K562 (cell line): Measurements from ENCODE around the gene RGL2. TPM values are rescaled to one million over a fixed set of nuclear protein-coding genes. Genes with fewer than 3 reads are reported as not detected.

Experiments used
- ARID2 ChIP-seq: fragments of 450-650 bp; IDR thresholded peaks from 2 replicates; pipeline ENCODE4 v1.6.1; 2017; ENCODE audit warnings: antibody characterized with exemption, mild to moderate bottlenecking
- CREBBP ChIP-seq: IDR thresholded peaks from one replicate; pipeline ENCODE4 v1.6.1; 2012; ENCODE audit warnings: low read depth, mild to moderate bottlenecking, control low read depth, inconsistent platforms, low read length
- GTF2F1 ChIP-seq: IDR thresholded peaks from 2 replicates; pipeline ENCODE4 v1.6.1; 2011; ENCODE audit warnings: low read depth, low read length, improper control_type of control experiment
- HDAC2 ChIP-seq: fragments of 450-650 bp; IDR thresholded peaks from 2 replicates; pipeline ENCODE4 v1.6.1; 2016; ENCODE audit warnings: mild to moderate bottlenecking
- JUNB ChIP-seq: fragments of 450-650 bp; formaldehyde crosslinking; conservative IDR thresholded peaks from 2 replicates; pipeline ENCODE4 v1.4.0; 2020; ENCODE audit warnings: mild to moderate bottlenecking
- NCOR1 ChIP-seq: fragments of 450-650 bp; IDR thresholded peaks from 2 replicates; pipeline ENCODE4 v1.6.1; 2016; ENCODE audit warnings: mild to moderate bottlenecking, moderate library complexity
- NFRKB ChIP-seq: fragments of 450-650 bp; IDR thresholded peaks from 2 replicates; pipeline ENCODE4 v1.6.1; 2016; ENCODE audit warnings: low read depth
- NR2C2 ChIP-seq, 2 experiments: fragments of 200-800 bp in 1 of 2; sonication (Bioruptor generic) in 1 of 2; sonication (generic) in 1 of 2; formaldehyde crosslinking in 1 of 2; IDR thresholded peaks; 2 replicates each; pipeline versions ENCODE4 v1.6.1 to v1.8.0; 2016 to 2022; ENCODE audit warnings: mild to moderate bottlenecking in 1 of 2, missing compliant biosample characterization in 1 of 2, missing genetic modification characterization in 1 of 2, missing genetic modification reagents in 1 of 2
- NUFIP1 ChIP-seq: fragments of 450-650 bp; IDR thresholded peaks from 2 replicates; pipeline ENCODE4 v1.6.1; 2018; ENCODE audit not compliant: partially characterized antibody
- POLR2A ChIP-seq: fragments of 450-650 bp; conservative IDR thresholded peaks from 2 replicates; pipeline ENCODE4 v1.6.1; 2016
- PURB ChIP-seq: sonication (generic); formaldehyde crosslinking; IDR thresholded peaks from 2 replicates; pipeline ENCODE4 v1.9.0; 2021; ENCODE audit warnings: low read depth, mild to moderate bottlenecking, missing genetic modification reagents
- RBM34 ChIP-seq: fragments of 200-400 bp; formaldehyde crosslinking; IDR thresholded peaks from 2 replicates; pipeline ENCODE4 v1.6.1; 2018; ENCODE audit warnings: low read length, borderline replicate concordance; ENCODE audit not compliant: insufficient read depth
- SMARCB1 ChIP-seq: IDR thresholded peaks from 2 replicates; pipeline ENCODE4 v1.6.1; 2011; ENCODE audit warnings: improper control_type of control experiment, low read depth; ENCODE audit not compliant: insufficient read length
- TGIF2 ChIP-seq: sonication (generic); formaldehyde crosslinking; IDR thresholded peaks from 2 replicates; pipeline ENCODE4 v1.8.1; 2022; ENCODE audit warnings: mild to moderate bottlenecking, missing genetic modification reagents, moderate library complexity
- ZFX ChIP-seq: sonication (generic); formaldehyde crosslinking; IDR thresholded peaks from 2 replicates; pipeline ENCODE4 v1.8.0; 2022; ENCODE audit warnings: mild to moderate bottlenecking, missing genetic modification reagents, moderate library complexity
- ZNF197 ChIP-seq: fragments of 200-800 bp; sonication (Bioruptor generic); IDR thresholded peaks from 2 replicates; pipeline ENCODE4 v1.6.1; 2016; ENCODE audit warnings: low read depth, missing genetic modification characterization, missing compliant biosample characterization
- ZNF507 ChIP-seq: conservative IDR thresholded peaks from 2 replicates; pipeline ENCODE4 v1.6.1; 2017; ENCODE audit warnings: missing genetic modification characterization, missing compliant biosample characterization
- polyA plus RNA-seq, 8 experiments: library from polyadenylated mRNA; depleted of rRNA in 4 of 8; stranded (reverse) in 5 of 8; unstranded in 3 of 8; fragments of >200 nt; fragmentation: Nextera tagmentation in 2 of 8; fragmentation: Illumina TruSeq in 1 of 8; extraction: Ambion mirVana in 2 of 8; extraction: Trizol in 1 of 8; gene quantifications; 2 replicates each; pipeline versions ENCODE4 v1.2.1 to v1.2.3, GENCODE V29; 2011 to 2014; ENCODE audit warnings: inconsistent platforms in 1 of 8, missing spikeins in 1 of 8
- total RNA-seq, 7 experiments: library from RNA; depleted of rRNA in 6 of 7; stranded (reverse); fragments of >200 nt in 6 of 7; fragmentation: Illumina TruSeq in 2 of 7; extraction: Trizol in 2 of 7; gene quantifications; 2 replicates each; pipeline versions ENCODE4 v1.2.1 to v1.2.3, GENCODE V29; 2011 to 2021; ENCODE audit warnings: low replicate concordance in 1 of 7
- TF ChIP-seq, protein P1 (sequence below): fragments of 250-450 bp; sonication (Bioruptor Pico); IDR thresholded peaks from 2 replicates; pipeline ENCODE4 v1.8.0; 2022; ENCODE audit warnings: inconsistent platforms
- TF ChIP-seq, protein P2 (sequence below): IDR thresholded peaks from 3 replicates; pipeline ENCODE4 v1.6.1; 2011; ENCODE audit warnings: borderline replicate concordance, mild to moderate bottlenecking; ENCODE audit not compliant: insufficient read length, insufficient read depth
- TF ChIP-seq, protein P3 (sequence below): sonication (generic); formaldehyde crosslinking; IDR thresholded peaks from 2 replicates; pipeline ENCODE4 v1.8.0; 2022; ENCODE audit warnings: missing genetic modification reagents, mild to moderate bottlenecking, borderline replicate concordance
- TF ChIP-seq, protein P4 (sequence below): fragments of 450-650 bp; formaldehyde crosslinking; IDR thresholded peaks from 2 replicates; pipeline ENCODE4 v1.4.0; 2022; ENCODE audit warnings: mild to moderate bottlenecking, moderate library complexity
- TF ChIP-seq, protein P5 (sequence below): sonication (generic); formaldehyde crosslinking; IDR thresholded peaks from 2 replicates; pipeline ENCODE4 v1.8.0; 2022; ENCODE audit warnings: mild to moderate bottlenecking, missing genetic modification reagents

The RGL2 gene
- total and polyA plus RNA-seq, 9 of the 15 experiments (the other 6 are each of a cell fraction or from before 2014, with no cell fraction given): 1.8 to 57.1 (median 19.5) TPM

DNA sequence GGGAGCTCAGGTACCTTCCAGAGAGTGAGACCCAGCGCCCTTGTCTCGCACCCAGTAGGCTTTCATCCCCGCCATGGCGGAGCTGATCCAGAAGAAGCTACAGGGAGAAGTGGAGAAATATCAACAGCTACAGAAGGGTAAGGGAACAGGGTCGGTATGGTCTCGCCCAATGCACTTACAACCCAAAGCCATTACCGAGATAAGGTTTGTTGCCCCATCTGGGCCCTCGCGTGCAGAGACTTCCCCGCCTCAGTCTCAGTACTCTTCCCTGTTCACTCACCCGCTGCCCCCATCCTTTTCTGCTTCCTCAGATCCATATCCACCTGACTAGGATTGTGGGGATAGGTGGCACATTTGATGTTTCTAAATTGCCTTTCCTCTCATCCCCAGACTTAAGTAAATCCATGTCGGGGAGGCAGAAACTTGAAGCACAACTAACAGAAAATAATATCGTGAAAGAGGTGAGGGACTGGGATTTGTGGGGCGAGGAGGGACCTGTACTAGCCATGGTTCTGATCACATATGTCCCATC, 8.9 kb downstream of the RGL2 start (continued):
- TF ChIP-seq PURB (no peak), NR2C2 (CRISPR knock-in tag; IDR thresholded peaks at IDR 0.05) (no peak), NR2C2 (tag; IDR thresholded peaks at IDR 0.05) (peak; percentile 94; the same call in 1 of the 2 replicates), NFRKB (0 out of 2 replicates have a peak, but pooled peaks have one; percentile 68), HDAC2 (0 out of 2 replicates have a peak, but pooled peaks have one; percentile 2), TGIF2 (no peak), CREBBP (no peak), JUNB (CRISPR knock-in tag) (no peak), SMARCB1 (no peak), ZNF507 (tag) (no peak), ZFX (CRISPR knock-in tag) (peak; percentile 38; the same call in 1 of the 2 replicates), RBM34 (no peak), POLR2A (peak; percentile 2; the same call in 1 of the 2 replicates), ZNF197 (CRISPR knock-in tag) (no peak), GTF2F1 (no peak), ARID2 (no peak), NUFIP1 (no peak), NCOR1 (no peak)
- TF ChIP-seq, protein P1, sequence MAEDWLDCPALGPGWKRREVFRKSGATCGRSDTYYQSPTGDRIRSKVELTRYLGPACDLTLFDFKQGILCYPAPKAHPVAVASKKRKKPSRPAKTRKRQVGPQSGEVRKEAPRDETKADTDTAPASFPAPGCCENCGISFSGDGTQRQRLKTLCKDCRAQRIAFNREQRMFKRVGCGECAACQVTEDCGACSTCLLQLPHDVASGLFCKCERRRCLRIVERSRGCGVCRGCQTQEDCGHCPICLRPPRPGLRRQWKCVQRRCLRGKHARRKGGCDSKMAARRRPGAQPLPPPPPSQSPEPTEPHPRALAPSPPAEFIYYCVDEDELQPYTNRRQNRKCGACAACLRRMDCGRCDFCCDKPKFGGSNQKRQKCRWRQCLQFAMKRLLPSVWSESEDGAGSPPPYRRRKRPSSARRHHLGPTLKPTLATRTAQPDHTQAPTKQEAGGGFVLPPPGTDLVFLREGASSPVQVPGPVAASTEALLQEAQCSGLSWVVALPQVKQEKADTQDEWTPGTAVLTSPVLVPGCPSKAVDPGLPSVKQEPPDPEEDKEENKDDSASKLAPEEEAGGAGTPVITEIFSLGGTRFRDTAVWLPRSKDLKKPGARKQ: no peak
- TF ChIP-seq, protein P2, sequence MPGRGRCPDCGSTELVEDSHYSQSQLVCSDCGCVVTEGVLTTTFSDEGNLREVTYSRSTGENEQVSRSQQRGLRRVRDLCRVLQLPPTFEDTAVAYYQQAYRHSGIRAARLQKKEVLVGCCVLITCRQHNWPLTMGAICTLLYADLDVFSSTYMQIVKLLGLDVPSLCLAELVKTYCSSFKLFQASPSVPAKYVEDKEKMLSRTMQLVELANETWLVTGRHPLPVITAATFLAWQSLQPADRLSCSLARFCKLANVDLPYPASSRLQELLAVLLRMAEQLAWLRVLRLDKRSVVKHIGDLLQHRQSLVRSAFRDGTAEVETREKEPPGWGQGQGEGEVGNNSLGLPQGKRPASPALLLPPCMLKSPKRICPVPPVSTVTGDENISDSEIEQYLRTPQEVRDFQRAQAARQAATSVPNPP: no peak
- TF ChIP-seq, protein P3, sequence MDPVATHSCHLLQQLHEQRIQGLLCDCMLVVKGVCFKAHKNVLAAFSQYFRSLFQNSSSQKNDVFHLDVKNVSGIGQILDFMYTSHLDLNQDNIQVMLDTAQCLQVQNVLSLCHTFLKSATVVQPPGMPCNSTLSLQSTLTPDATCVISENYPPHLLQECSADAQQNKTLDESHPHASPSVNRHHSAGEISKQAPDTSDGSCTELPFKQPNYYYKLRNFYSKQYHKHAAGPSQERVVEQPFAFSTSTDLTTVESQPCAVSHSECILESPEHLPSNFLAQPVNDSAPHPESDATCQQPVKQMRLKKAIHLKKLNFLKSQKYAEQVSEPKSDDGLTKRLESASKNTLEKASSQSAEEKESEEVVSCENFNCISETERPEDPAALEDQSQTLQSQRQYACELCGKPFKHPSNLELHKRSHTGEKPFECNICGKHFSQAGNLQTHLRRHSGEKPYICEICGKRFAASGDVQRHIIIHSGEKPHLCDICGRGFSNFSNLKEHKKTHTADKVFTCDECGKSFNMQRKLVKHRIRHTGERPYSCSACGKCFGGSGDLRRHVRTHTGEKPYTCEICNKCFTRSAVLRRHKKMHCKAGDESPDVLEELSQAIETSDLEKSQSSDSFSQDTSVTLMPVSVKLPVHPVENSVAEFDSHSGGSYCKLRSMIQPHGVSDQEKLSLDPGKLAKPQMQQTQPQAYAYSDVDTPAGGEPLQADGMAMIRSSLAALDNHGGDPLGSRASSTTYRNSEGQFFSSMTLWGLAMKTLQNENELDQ (CRISPR knock-in tag): 0 out of 2 replicates have a peak, but pooled peaks have one; percentile 20
- TF ChIP-seq, protein P4, sequence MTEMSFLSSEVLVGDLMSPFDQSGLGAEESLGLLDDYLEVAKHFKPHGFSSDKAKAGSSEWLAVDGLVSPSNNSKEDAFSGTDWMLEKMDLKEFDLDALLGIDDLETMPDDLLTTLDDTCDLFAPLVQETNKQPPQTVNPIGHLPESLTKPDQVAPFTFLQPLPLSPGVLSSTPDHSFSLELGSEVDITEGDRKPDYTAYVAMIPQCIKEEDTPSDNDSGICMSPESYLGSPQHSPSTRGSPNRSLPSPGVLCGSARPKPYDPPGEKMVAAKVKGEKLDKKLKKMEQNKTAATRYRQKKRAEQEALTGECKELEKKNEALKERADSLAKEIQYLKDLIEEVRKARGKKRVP (CRISPR knock-in tag): 0 out of 2 replicates have a peak, but pooled peaks have one; percentile 3
- TF ChIP-seq, protein P5, sequence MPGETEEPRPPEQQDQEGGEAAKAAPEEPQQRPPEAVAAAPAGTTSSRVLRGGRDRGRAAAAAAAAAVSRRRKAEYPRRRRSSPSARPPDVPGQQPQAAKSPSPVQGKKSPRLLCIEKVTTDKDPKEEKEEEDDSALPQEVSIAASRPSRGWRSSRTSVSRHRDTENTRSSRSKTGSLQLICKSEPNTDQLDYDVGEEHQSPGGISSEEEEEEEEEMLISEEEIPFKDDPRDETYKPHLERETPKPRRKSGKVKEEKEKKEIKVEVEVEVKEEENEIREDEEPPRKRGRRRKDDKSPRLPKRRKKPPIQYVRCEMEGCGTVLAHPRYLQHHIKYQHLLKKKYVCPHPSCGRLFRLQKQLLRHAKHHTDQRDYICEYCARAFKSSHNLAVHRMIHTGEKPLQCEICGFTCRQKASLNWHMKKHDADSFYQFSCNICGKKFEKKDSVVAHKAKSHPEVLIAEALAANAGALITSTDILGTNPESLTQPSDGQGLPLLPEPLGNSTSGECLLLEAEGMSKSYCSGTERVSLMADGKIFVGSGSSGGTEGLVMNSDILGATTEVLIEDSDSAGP (CRISPR knock-in tag): no peak
